SIG-M5 (cell line): Measurements from ENCODE around the gene UBL3.

ENCODE experiments used
- DNase-seq: peaks from one replicate; lab custom pipeline; 2025; lab: John Stamatoyannopoulos, UW

The UBL3 gene

GRCh38 chr13:29810145-29810742, 40.2 kb downstream of the UBL3 start:
- no peak for DNase-seq

- no peak for DNase-seq
These were observed 42.2 kb downstream of the UBL3 start for GRCh38 chr13:29808264-29808663.

GRCh38 chr13:29805994-29806979, 44.1 kb downstream of the UBL3 start:
- no peak for DNase-seq

DNA sequence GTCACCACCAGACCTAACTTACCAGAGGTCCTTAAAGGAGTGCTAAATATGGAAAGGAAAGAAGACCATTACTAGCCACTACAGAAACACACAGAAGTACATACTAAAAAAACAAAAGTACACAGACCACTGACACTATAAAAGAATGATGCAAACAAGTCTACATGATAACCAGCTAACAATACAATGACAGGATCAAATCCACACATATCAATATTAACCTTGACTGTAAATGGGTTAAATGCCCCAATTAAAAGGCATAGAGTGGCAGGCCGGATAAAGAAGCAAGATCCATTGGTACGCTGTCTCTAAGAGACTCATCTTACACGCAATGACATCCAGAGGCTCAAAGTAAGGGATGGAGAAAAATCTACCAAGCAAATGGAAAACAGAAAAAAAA, 47.2 kb downstream of the UBL3 start:
- no peak for DNase-seq

DNA sequence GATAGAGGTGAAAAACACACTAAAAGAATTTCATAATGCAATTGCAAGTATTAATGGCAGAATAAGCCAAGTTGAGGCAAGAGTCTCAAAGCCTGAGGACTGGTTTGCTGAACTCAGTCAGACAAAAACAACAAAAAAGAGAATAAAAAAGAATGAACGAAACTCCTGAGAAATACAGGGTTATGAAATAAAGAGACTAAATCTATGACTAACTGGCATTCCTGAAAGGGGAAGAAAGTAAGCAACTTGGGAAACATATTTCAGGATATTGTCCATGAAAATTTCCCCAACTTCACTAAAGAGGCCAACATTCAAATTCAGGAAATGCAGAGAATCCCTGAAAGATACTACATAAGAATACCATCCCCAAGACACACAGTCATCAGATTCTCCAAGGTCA, 47.8 kb downstream of the UBL3 start:
- no peak for DNase-seq

GRCh38 chr13:29801737-29802305, 48.6 kb downstream of the UBL3 start:
- no peak for DNase-seq

- DNase-seq = no peak
These were observed 49.3 kb downstream of the UBL3 start for GRCh38 chr13:29801102-29801501.

GRCh38 chr13:29800687-29801086, 49.7 kb downstream of the UBL3 start:
- no peak for DNase-seq

GRCh38 chr13:29799041-29799440, 51.4 kb downstream of the UBL3 start:
- DNase-seq = no peak

GRCh38 chr13:29791997-29792780, 58.2 kb downstream of the UBL3 start:
- DNase-seq = no peak

- DNase-seq = no peak
These were observed 58.9 kb downstream of the UBL3 start for GRCh38 chr13:29791508-29791907.

DNA sequence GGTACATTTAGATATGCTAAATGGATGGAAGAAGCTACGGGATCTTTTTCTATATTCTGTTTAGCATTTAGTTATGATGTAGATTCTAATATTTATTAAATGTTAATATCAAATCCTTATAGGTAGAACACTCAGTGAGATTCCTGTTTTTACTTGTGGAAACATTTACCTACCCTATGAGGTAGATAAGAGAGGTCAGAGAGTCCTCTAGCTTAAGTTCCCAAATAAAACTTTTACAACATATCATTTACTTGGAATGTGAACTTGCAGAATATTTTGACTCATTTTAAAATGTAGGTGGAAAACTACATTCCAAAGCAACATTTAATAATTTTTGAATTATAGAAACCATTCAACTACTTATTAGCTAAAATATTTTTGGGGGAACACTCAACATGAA, 63.7 kb downstream of the UBL3 start:
- no peak for DNase-seq

DNA sequence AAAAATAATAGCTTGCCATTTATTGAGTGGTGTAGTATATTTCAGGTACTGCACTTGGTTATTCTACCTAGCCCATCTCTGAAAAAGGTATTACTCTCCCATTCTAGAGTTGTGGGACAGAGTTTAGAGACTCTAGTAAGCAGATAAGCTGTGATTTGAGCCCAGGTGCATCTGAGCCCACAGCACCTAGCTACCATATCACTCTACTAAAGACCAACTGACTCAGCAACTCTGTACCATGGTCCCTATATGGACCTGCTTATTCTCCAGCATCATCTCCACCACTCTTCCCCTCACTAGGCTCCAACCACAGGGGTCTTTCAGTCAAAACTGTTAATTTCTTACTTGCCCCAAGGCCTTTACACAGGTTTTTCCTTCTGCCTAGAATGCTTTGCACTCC, 64.4 kb downstream of the UBL3 start:
- DNase-seq = no peak

DNA sequence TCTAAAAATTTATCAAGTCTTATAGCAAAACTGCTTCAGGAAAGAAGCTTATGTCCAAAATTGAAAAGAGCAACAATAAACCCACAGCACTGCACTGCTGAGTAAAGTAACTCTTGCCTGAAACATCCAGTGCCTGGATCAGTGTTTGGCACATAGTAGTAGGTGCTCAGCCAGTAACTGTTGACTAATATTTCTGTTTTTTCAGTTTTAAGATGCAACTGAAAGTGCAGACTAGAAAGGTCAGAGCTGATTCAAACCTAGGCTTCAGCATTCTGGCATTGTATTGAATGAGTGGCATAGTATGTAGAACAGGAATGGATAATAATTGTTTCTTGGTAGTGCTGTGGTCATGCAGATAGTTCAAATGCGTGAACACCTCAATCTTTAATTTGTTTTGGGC, 67.6 kb downstream of the UBL3 start:
- no peak for DNase-seq

DNA sequence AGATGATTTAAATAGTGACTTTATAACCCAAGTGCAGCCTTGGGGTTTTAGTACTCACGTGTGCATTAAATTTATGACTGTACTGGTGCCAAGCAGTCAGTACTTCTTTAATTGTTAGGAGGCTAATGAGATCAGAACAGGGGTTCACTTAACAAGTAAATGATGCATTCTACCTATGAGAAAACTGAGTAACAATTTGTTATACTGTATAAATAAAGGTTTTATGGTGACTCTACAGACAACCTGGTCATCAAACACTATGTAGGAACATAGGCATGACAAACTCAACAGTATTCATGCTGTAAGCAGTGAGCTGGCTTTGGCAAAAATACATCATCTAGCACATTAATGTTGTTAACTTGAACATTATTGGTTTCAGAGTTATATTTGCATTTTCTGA, 75.6 kb downstream of the UBL3 start:
- no peak for DNase-seq

- DNase-seq = no peak
These were observed 79.2 kb downstream of the UBL3 start for GRCh38 chr13:29771247-29771646.

- no peak for DNase-seq
These were observed 83.4 kb downstream of the UBL3 start for GRCh38 chr13:29767006-29767405.

- no peak for DNase-seq
These were observed 86.8 kb downstream of the UBL3 start for GRCh38 chr13:29763436-29764180.

- DNase-seq = no peak
These were observed 88.6 kb downstream of the UBL3 start for GRCh38 chr13:29761815-29762214.

DNA sequence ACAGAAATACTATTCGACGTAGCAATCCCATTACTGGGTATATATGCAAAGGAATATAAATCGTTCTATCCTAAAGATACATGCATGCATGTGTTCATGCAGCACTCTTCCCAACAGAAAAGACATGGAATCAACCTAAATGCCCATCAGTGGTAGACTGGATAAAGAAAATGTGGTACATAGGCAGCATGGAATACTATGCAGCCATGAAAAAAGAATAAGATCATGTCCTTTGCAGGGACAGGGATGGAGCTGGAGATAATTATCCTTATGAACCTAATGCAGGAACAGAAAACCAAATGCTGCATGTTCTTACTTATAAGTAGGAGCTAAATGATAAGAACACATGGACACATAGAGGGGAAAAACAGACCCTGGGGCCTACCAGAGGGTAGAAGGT, 89.3 kb downstream of the UBL3 start:
- DNase-seq = no peak

- DNase-seq = no peak
These were observed 89.9 kb downstream of the UBL3 start for GRCh38 chr13:29760544-29760943.
